Bronchial epithelial cell (primary cell): ENCODE data around the gene SSTR3. TPM values are rescaled to one million over a fixed set of nuclear protein-coding genes. Genes with fewer than 3 reads are reported as not detected.

Experiments used
- DNase-seq: peaks from one replicate; pipeline ENCODE4 v3.0.0-alpha.2; 2010; ENCODE audit warnings: low read depth
- FAIRE-seq: peaks from 2 replicates; lab custom pipeline; 2011; peaks lifted over from hg19 to GRCh38; lab: Jason Lieb, UNC
- H3K27me3 ChIP-seq: 2 replicates; pipeline ENCODE4 v1.5.1; 2011; ENCODE audit warnings: low read length; ENCODE audit not compliant: control insufficient read depth, insufficient read depth
- H3K36me3 ChIP-seq: 2 replicates; pipeline ENCODE4 v1.5.1; 2011; ENCODE audit warnings: low read length; ENCODE audit not compliant: control insufficient read depth, insufficient read depth
- H3K4me3 ChIP-seq: 2 replicates; pipeline ENCODE4 v1.5.1; 2011; ENCODE audit warnings: mild to moderate bottlenecking, low read depth, low read length, control low read depth
- total RNA-seq: library from RNA; depleted of rRNA; stranded (reverse); fragments of >200 nt; gene quantifications from 2 replicates; pipeline ENCODE4 v1.2.1, GENCODE V29; 2014
- TF ChIP-seq, protein P1 (sequence below): IDR thresholded peaks from 2 replicates; pipeline ENCODE4 v1.5.1; 2011; ENCODE audit warnings: mild to moderate bottlenecking, moderate library complexity, low read length, control low read depth, inconsistent platforms; ENCODE audit not compliant: insufficient read depth, severe bottlenecking

SSTR3 gene
- total RNA-seq, 1 donor from 2014 or later = not detected

DNA sequence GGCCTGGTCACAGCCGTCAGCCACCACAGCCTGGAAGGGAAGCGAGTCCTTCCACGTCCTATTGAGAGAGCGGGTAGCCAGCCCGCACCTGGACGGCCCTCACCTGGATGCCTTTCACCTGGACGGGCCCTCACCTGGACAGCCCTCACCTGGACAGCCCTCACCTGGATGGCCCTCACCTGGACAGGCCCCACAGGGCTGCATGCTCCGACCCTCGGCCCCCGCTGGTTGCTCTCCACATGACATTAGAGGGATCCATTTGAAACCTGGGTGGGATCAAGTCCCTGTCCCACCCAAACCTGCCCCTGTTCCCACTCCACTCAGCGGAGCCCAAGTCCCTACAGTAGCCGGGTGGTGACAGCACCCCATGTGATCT is 27.9 kb downstream of the SSTR3 start:
- no peak for FAIRE-seq
- no peak for DNase-seq
- Histone ChIP-seq H3K27me3 (no peaks in the 10 kb centered on the region), H3K4me3 (no peak overlapping the region), H3K36me3 (peaks cover 4% of the 10 kb centered on the region)
- TF ChIP-seq, protein P1, sequence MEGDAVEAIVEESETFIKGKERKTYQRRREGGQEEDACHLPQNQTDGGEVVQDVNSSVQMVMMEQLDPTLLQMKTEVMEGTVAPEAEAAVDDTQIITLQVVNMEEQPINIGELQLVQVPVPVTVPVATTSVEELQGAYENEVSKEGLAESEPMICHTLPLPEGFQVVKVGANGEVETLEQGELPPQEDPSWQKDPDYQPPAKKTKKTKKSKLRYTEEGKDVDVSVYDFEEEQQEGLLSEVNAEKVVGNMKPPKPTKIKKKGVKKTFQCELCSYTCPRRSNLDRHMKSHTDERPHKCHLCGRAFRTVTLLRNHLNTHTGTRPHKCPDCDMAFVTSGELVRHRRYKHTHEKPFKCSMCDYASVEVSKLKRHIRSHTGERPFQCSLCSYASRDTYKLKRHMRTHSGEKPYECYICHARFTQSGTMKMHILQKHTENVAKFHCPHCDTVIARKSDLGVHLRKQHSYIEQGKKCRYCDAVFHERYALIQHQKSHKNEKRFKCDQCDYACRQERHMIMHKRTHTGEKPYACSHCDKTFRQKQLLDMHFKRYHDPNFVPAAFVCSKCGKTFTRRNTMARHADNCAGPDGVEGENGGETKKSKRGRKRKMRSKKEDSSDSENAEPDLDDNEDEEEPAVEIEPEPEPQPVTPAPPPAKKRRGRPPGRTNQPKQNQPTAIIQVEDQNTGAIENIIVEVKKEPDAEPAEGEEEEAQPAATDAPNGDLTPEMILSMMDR = no peak

DNA sequence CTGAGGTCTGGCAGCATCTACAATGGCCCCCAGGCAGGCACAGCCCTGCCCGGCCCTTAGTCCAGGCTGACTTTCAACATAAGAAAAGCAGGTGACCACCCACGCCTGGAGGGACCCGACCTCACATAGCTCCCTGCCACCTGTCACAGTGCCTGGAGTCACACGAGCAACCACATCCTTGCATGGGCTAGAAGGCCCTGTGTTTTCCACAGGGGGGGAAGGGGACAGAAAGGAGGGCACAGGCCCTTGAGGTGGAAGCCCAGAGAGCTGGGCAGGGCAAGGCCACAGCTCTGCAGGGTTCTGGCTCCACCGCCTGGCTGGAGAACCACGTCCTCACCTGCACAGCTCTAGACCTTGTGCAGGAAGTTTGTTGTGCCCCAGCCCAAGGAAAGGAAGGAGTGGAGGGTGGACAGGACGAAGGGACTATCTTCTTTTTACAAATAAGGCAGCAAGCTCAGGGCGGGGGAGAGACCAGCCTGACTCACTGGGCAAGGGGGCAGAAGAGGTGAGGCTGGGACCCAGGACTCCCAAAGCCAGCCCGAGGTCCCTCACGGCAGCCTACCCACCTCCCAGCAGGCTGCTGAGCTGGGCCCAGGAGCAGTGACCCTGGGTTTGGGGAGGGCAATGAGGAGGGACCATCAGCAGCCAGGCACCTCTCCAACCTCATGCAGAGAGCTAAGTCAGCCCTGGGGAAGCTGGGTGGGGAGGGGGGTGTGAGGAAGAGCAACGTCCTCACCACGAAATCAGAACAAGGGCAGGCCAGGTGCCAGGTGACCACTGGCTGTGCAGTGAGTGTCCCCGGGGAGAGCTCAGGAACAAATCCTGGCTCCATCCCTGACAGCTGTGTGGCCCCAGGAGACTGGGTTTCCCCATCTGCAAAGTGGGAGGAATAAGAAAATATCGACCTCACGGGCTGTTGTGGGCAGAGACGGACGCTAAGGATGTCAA is 28.6 kb downstream of the SSTR3 start:
- no peak overlapping the region for H3K4me3 ChIP-seq
- DNase-seq = no peak
- no peaks in the 10 kb centered on the region for H3K27me3 ChIP-seq
- no peak for FAIRE-seq
- TF ChIP-seq, protein P1 = no peak
- H3K36me3 ChIP-seq = peaks cover 4% of the 10 kb centered on the region

DNA sequence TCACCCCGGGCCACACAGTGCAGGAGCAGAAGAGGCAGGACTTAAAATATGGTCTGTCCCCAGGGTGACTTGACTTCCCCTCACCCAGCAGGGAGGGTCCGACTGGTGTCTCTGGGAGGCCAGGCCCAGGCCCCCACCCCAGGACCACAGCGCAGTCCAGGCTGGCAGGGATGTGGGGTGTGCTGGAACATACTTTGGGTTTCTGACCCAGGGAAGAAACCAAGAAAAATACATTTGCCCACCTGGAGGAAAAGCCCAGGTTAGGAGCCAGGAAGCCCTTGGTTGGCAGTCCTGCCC is 29.4 kb downstream of the SSTR3 start:
- no peaks in the 10 kb centered on the region for H3K27me3 ChIP-seq
- FAIRE-seq (no peak), DNase-seq (no peak)
- peaks cover 4% of the 10 kb centered on the region for H3K36me3 ChIP-seq
- H3K4me3 ChIP-seq = no peak overlapping the region
- TF ChIP-seq, protein P1 = no peak

DNA sequence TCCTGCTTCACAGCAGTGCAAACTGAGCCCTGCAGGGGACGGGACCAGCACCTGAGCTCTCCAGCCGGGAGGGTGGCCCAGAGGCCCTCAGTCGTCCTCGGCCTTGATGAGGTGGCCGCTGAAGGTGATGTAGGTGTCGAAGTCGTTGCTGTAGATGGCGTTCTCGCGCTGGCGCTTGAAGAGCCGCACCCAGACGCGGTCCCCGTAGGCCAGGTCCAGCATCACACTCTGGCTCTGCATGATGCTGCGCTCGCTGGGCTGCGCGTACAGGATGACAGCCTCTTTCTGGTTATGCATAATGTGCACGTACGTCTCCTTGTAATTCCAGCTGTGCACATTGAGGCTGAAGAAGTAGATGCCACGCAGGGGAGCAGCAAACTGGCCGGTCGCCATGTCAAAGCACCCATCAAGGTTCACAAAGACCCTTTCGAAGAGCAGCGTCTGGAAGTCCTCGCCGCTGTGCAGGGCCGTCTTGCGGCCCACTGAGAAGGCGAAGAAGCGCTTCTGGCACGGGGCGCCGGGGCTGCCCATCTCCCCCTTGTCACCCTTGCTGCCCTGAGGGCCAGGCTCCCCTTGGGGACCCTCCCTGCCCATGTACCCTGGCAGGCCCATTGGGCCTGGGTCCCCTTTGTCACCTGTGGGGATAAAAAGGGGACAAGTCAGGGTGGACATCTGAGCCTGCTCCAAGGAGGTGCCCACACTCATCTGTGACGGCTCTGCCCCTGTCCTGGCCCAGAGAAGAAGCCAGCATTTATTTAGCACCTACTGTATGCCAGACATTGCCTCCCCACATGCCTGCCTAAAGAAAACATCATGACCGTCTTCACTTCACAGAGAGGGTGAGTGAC is 30.0 kb downstream of the SSTR3 start:
- H3K27me3 ChIP-seq = no peaks in the 10 kb centered on the region
- DNase-seq (no peak), FAIRE-seq (no peak)
- TF ChIP-seq, protein P1 = no peak
- peaks cover 4% of the 10 kb centered on the region for H3K36me3 ChIP-seq
- H3K4me3 ChIP-seq = no peak overlapping the region

DNA sequence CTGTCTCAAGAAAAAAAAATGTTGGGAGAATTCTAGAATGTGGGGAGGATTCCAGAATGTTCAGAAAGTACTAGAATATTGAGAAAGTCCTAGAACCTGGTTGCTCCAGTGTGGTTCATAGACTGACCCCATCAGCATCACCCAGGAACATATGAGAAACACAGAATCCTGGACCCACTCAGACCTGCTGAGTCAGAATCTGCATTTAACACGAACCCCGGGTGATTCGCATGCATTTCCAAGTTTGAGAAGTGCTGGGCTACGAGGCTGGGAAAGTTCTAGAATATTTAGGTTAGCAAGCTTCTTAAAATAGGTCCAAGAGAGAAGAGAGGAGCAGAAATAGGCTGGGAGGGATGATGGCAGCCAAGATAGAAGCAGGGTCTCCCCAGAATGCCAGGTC is 30.6 kb downstream of the SSTR3 start:
- FAIRE-seq (no peak), DNase-seq (no peak)
- no peaks in the 10 kb centered on the region for H3K27me3 ChIP-seq
- no peak overlapping the region for H3K4me3 ChIP-seq
- peaks cover 4% of the 10 kb centered on the region for H3K36me3 ChIP-seq
- TF ChIP-seq, protein P1 = no peak
